Sigmoid colon (tissue), 7 donors: Measurements from ENCODE around the gene NXN. TPM values are rescaled to one million over a fixed set of nuclear protein-coding genes. Genes with fewer than 3 reads are reported as not detected.
"Not testable (repeated sequence)": the region's sequence is repeated elsewhere in the genome, so short reads cannot be mapped to it uniquely, and the experiment has no call there.

Experiments
- DNase-seq: peaks from one replicate; pipeline ENCODE4 v3.0.0-alpha.2; 2019
- H3K27ac ChIP-seq, 4 donors: fragments of 200-600 bp; sonication (generic); one replicate each; pipeline ENCODE4 v1.5.1; 2016 to 2019; ENCODE audit warnings: mild to moderate bottlenecking in 1 of 4
- H3K27me3 ChIP-seq, 3 donors: fragments of 200-600 bp; sonication (generic); one replicate each; pipeline ENCODE4 v1.5.1; 2019; ENCODE audit warnings: mild to moderate bottlenecking in 1 of 3
- H3K36me3 ChIP-seq, 4 donors: fragments of 200-600 bp; sonication (generic); one replicate each; pipeline ENCODE4 v1.5.1; 2016 to 2019
- H3K4me1 ChIP-seq, 4 donors: fragments of 200-600 bp; sonication (generic); one replicate each; pipeline ENCODE4 v1.5.1; 2017 to 2019
- H3K4me3 ChIP-seq, 4 donors: fragments of 200-600 bp; sonication (generic); one replicate each; pipeline ENCODE4 v1.5.1; 2017 to 2019; ENCODE audit warnings: mild to moderate bottlenecking in 2 of 4, moderate library complexity in 1 of 4
- H3K9me3 ChIP-seq, 4 donors: fragments of 200-600 bp in 3 of 4; sonication (generic) in 3 of 4; one replicate each; pipeline versions ENCODE4 v1.5.1 to v1.6.1; 2013 to 2019
- CTCF ChIP-seq, 4 experiments: fragments of 450-650 bp in 3 of 4; fragments of 200-600 bp in 1 of 4; IDR thresholded peaks; one replicate each; pipeline ENCODE4 v1.5.1; 2016 to 2019; ENCODE audit warnings: antibody characterized with exemption in 4 of 4, mild to moderate bottlenecking in 3 of 4, moderate library complexity in 2 of 4
- EP300 ChIP-seq, 4 donors: sonication (generic); formaldehyde crosslinking; IDR thresholded peaks; one replicate each; pipeline ENCODE4 v1.6.1; 2017; ENCODE audit warnings: antibody characterized with exemption in 4 of 4
- POLR2A ChIP-seq, 2 donors: fragments of 450-650 bp; IDR thresholded peaks; one replicate each; pipeline ENCODE4 v1.6.1; 2016; ENCODE audit warnings: antibody characterized with exemption in 2 of 2, mild to moderate bottlenecking in 2 of 2, moderate library complexity in 2 of 2
- POLR2AphosphoS5 ChIP-seq, 4 donors: sonication (generic); formaldehyde crosslinking; IDR thresholded peaks; one replicate each; pipeline ENCODE4 v1.6.1; 2017; ENCODE audit warnings: antibody characterized with exemption in 4 of 4
- WGBS, 2 donors: extraction: QIAGEN DNeasy Blood & Tissue Kit; methylation state at CpG; one replicate each; pipeline ENCODE4 v1.1.7; 2013; 5-methylcytosine and 5-hydroxymethylcytosine counted together
- intact Hi-C: fragments of 100-400 bp; cut with DNase I; formaldehyde crosslinking; loops from one replicate; pipeline ENCODE4 v1.15.1; 2023
- polyA plus RNA-seq, 3 donors: library from polyadenylated mRNA; stranded (reverse); fragments of 200-250 nt; gene quantifications; one replicate each; pipeline ENCODE4 v1.2.3, GENCODE V29; 2013
- total RNA-seq, 4 donors: library from RNA; depleted of rRNA; stranded (reverse); fragments of >200 nt; gene quantifications; one replicate each; pipeline ENCODE4 v1.1.0, GENCODE V29; 2016
- donor health status: healthy with polysubstance abuse.
- donor health status: Bipolar disorder and iron deficiency.
- donor health status: healthy.

Gene NXN
- total and polyA plus RNA-seq, 7 donors = 1.4 to 75.9 (median 50.4) TPM

- intact Hi-C loops = no loop called here
- no peaks in the 10 kb centered on the region for H3K9me3 ChIP-seq
- peak overlapping the region; percentile 67 to 83 (median 80) for H3K27ac ChIP-seq
- H3K36me3 ChIP-seq = no peaks in the 10 kb centered on the region
- peaks cover 0 to 36% (median 23%) of the 10 kb centered on the region in 4 donors for H3K4me1 ChIP-seq
- no peak overlapping the region for H3K4me3 ChIP-seq
- no peak for TF ChIP-seq POLR2AphosphoS5 (IDR thresholded peaks at IDR 0.05)
- TF ChIP-seq EP300 (IDR thresholded peaks at IDR 0.05) = no peak
- no peak for TF ChIP-seq CTCF (IDR thresholded peaks at IDR 0.05)
- no peak for TF ChIP-seq POLR2A (IDR thresholded peaks at IDR 0.05)
- WGBS, 2 donors = 83 to 87% methylated on average over 6 of the region's 6 CpGs
- DNase-seq = no peak
- H3K27me3 ChIP-seq = no peaks in the 10 kb centered on the region
These were observed 145.4 kb downstream of the NXN start for GRCh38 chr17:834136-834535.

GRCh38 chr17:830950-831349 is 148.6 kb downstream of the NXN start:
- 63 to 90% methylated on average over 7 of the region's 7 CpGs for WGBS, 2 donors
- DNase-seq = no peak
- Histone ChIP-seq H3K27ac (no peak overlapping the region), H3K4me1 (peaks cover 0 to 21% (median 17%) of the 10 kb centered on the region in 4 donors), H3K4me3 (no peak overlapping the region), H3K27me3 (no peaks in the 10 kb centered on the region), H3K36me3 (peaks cover 0 to 1% (median 0%) of the 10 kb centered on the region in 4 donors), H3K9me3 (no peaks in the 10 kb centered on the region)
- TF ChIP-seq POLR2AphosphoS5 (IDR thresholded peaks at IDR 0.05) (no peak), POLR2A (IDR thresholded peaks at IDR 0.05) (no peak), EP300 (IDR thresholded peaks at IDR 0.05) (no peak), CTCF (IDR thresholded peaks at IDR 0.05) (no peak)
- intact Hi-C loops = no loop called here

GRCh38 chr17:830381-830780 is 149.2 kb downstream of the NXN start:
- peaks cover 0 to 19% (median 15%) of the 10 kb centered on the region in 4 donors for H3K4me1 ChIP-seq
- intact Hi-C loops = no loop called here
- no peak for DNase-seq
- peaks cover 2 to 7% (median 4%) of the 10 kb centered on the region in 4 donors for H3K36me3 ChIP-seq
- TF ChIP-seq EP300 (IDR thresholded peaks at IDR 0.05) = no peak
- TF ChIP-seq POLR2A (IDR thresholded peaks at IDR 0.05) = no peak
- no peak for TF ChIP-seq CTCF (IDR thresholded peaks at IDR 0.05)
- WGBS, 2 donors = 68 to 76% methylated on average over 19 of the region's 19 CpGs
- H3K9me3 ChIP-seq = no peaks in the 10 kb centered on the region
- H3K4me3 ChIP-seq = no peak overlapping the region
- peak overlapping the region in 1 of 4 donors; percentile 21 for H3K27ac ChIP-seq
- H3K27me3 ChIP-seq = no peaks in the 10 kb centered on the region

- 39 to 59% methylated on average over 3 of the region's 3 CpGs for WGBS, 2 donors
- DNase-seq, H3K9me3 ChIP-seq, H3K4me3 ChIP-seq, intact Hi-C loops, H3K27me3 ChIP-seq: not testable (repeated sequence)
- peaks cover 0 to 13% (median 7%) of the 10 kb centered on the region in 4 donors for H3K4me1 ChIP-seq
- peaks cover 4 to 15% (median 6%) of the 10 kb centered on the region in 4 donors for H3K36me3 ChIP-seq
- peak overlapping the region in 1 of 4 donors; percentile 21 for H3K27ac ChIP-seq
These were observed 150.0 kb downstream of the NXN start for GRCh38 chr17:829614-830013.

- no peaks in the 10 kb centered on the region for H3K9me3 ChIP-seq
- intact Hi-C loops = no loop called here
- H3K27ac ChIP-seq = no peak overlapping the region
- peaks cover 4 to 22% (median 6%) of the 10 kb centered on the region in 4 donors for H3K36me3 ChIP-seq
- no peak for DNase-seq
- no peaks in the 10 kb centered on the region for H3K27me3 ChIP-seq
- peaks cover 0 to 5% (median 1%) of the 10 kb centered on the region in 4 donors for H3K4me1 ChIP-seq
- no peak overlapping the region for H3K4me3 ChIP-seq
- WGBS, 2 donors = 78 to 86% methylated on average over 5 of the region's 5 CpGs
- TF ChIP-seq POLR2A (IDR thresholded peaks at IDR 0.05) (no peak), POLR2AphosphoS5 (IDR thresholded peaks at IDR 0.05) (no peak), EP300 (IDR thresholded peaks at IDR 0.05) (no peak), CTCF (IDR thresholded peaks at IDR 0.05) (no peak)
These were observed 150.8 kb downstream of the NXN start for GRCh38 chr17:828761-829160.
